Measurements from ENCODE around the gene TNKS2. TPM values are rescaled to one million over a fixed set of nuclear protein-coding genes. Genes with fewer than 3 reads are reported as not detected.

The TNKS2 gene
- total and polyA plus RNA-seq, 2 of the 13 experiments (the other 11 are each of a cell fraction or from before 2014, with no cell fraction given) = 15.2 to 19.4 TPM

DNA sequence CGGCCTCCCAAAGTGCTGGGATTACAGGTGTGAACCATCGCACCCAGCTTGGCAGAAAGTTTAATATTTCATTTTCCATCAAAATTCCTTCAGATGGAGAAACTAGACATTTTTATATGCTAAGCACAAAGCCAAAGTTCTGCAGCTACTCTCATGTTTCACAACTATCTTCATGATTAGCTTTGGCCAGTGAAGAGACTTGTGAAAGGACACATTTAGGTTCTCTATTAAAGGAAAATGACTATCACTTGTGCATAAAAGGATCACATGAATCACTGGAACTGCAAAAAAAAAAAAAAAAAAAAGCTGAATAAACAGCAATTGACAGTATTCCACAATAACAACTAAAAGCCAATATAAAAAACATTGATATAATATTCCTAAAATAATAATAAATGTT, 94.8 kb downstream of the TNKS2 start:
- intact Hi-C loops (cut with micrococcal nuclease; ENCODE audit: unreplicated experiment) = no loop called here
- H3K4me3 ChIP-seq (replicated peaks in 1 of 3; ENCODE audit: insufficient read depth in 1 of 3, low read depth in 2 of 3, low read length in 3 of 3) = no peak overlapping the region
- WGBS (ENCODE audit: low lambda C conversion rate) = 94% methylated on average over 2 of the region's 2 CpGs
- TF ChIP-seq, protein P1, sequence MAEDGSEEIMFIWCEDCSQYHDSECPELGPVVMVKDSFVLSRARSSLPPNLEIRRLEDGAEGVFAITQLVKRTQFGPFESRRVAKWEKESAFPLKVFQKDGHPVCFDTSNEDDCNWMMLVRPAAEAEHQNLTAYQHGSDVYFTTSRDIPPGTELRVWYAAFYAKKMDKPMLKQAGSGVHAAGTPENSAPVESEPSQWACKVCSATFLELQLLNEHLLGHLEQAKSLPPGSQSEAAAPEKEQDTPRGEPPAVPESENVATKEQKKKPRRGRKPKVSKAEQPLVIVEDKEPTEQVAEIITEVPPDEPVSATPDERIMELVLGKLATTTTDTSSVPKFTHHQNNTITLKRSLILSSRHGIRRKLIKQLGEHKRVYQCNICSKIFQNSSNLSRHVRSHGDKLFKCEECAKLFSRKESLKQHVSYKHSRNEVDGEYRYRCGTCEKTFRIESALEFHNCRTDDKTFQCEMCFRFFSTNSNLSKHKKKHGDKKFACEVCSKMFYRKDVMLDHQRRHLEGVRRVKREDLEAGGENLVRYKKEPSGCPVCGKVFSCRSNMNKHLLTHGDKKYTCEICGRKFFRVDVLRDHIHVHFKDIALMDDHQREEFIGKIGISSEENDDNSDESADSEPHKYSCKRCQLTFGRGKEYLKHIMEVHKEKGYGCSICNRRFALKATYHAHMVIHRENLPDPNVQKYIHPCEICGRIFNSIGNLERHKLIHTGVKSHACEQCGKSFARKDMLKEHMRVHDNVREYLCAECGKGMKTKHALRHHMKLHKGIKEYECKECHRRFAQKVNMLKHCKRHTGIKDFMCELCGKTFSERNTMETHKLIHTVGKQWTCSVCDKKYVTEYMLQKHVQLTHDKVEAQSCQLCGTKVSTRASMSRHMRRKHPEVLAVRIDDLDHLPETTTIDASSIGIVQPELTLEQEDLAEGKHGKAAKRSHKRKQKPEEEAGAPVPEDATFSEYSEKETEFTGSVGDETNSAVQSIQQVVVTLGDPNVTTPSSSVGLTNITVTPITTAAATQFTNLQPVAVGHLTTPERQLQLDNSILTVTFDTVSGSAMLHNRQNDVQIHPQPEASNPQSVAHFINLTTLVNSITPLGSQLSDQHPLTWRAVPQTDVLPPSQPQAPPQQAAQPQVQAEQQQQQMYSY (CRISPR knock-in tag; IDR thresholded peaks at IDR 0.05) = no peak
- TF ChIP-seq CTCF (CRISPR knock-in tag; IDR thresholded peaks at IDR 0.05) (no peak), ZNF326 (CRISPR knock-in tag; IDR thresholded peaks at IDR 0.05; ENCODE audit: borderline replicate concordance) (no peak), FOXK1 (CRISPR knock-in tag; IDR thresholded peaks at IDR 0.05; ENCODE audit: borderline replicate concordance, low read depth) (no peak), PAWR (CRISPR knock-in tag; IDR thresholded peaks at IDR 0.05; ENCODE audit: borderline replicate concordance) (no peak), ZNF431 (CRISPR knock-in tag; IDR thresholded peaks at IDR 0.05; ENCODE audit: borderline replicate concordance, low read depth) (no peak), CBX1 (IDR thresholded peaks at IDR 0.05; ENCODE audit: low read depth) (no peak), MTF2 (CRISPR knock-in tag; IDR thresholded peaks at IDR 0.05; ENCODE audit: borderline replicate concordance) (no peak), MTF1 (CRISPR knock-in tag; IDR thresholded peaks at IDR 0.05) (no peak), ZSCAN29 (CRISPR knock-in tag; conservative IDR thresholded peaks at IDR 0.05) (no peak), ZNF207 (IDR thresholded peaks at IDR 0.05; ENCODE audit: borderline replicate concordance) (no peak), ZNF530 (CRISPR knock-in tag; IDR thresholded peaks at IDR 0.05; ENCODE audit: low read depth) (no peak), ZNF503 (CRISPR knock-in tag; IDR thresholded peaks at IDR 0.05) (no peak), RFX1 (IDR thresholded peaks at IDR 0.05) (no peak), TAF1 (CRISPR knock-in tag; IDR thresholded peaks at IDR 0.05) (no peak), RBM39 (IDR thresholded peaks at IDR 0.05; ENCODE audit: low read depth, low read length, poor library complexity, severe bottlenecking) (no peak)
- TF ChIP-seq, protein P2, sequence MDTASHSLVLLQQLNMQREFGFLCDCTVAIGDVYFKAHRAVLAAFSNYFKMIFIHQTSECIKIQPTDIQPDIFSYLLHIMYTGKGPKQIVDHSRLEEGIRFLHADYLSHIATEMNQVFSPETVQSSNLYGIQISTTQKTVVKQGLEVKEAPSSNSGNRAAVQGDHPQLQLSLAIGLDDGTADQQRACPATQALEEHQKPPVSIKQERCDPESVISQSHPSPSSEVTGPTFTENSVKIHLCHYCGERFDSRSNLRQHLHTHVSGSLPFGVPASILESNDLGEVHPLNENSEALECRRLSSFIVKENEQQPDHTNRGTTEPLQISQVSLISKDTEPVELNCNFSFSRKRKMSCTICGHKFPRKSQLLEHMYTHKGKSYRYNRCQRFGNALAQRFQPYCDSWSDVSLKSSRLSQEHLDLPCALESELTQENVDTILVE (CRISPR knock-in tag; IDR thresholded peaks at IDR 0.05) = no peak
- TF ChIP-seq, protein P3, sequence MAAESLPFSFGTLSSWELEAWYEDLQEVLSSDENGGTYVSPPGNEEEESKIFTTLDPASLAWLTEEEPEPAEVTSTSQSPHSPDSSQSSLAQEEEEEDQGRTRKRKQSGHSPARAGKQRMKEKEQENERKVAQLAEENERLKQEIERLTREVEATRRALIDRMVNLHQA (CRISPR knock-in tag; IDR thresholded peaks at IDR 0.05) = no peak

More for the DNA sequence above, 94.8 kb downstream of the TNKS2 start:
- H3K79me2 ChIP-seq (ENCODE audit: insufficient read depth, low read length) = no peaks in the 10 kb centered on the region
- no peak overlapping the region for H3K9ac ChIP-seq (ENCODE audit: insufficient read depth, low read depth, low read length)
- no peaks in the 10 kb centered on the region for H4K20me1 ChIP-seq (ENCODE audit: insufficient read depth, low read length)
- no peaks in the 10 kb centered on the region; a peak in 1 of 5 replicates for H3K27me3 ChIP-seq (ENCODE audit: control insufficient read depth in 1 of 2, insufficient read depth in 2 of 2, low read length in 2 of 2)
- no peak overlapping the region for H2AFZ ChIP-seq (ENCODE audit: low read length)
- ATAC-seq (no peak), DNase-seq (ENCODE audit: low spot score) (no peak), FAIRE-seq (no peak)
- H3K4me1 ChIP-seq (ENCODE audit: insufficient read depth, low read length) = peaks cover 18% of the 10 kb centered on the region
- in situ Hi-C loops (cut with HindIII; ENCODE audit: extremely low pct_ligation_motif_present, low pct_unique_long_range_greater_than_20kb) = no loop called here
- H3K36me3 ChIP-seq (replicated peaks in 1 of 2; ENCODE audit: control insufficient read depth in 1 of 2, insufficient read depth in 2 of 2, low read length in 2 of 2) = no peaks in the 10 kb centered on the region
- no peak overlapping the region for H3K4me2 ChIP-seq (ENCODE audit: low read depth, low read length)
- no TSS peak for BruUV-seq (replicated peaks)
- CTCF ChIA-PET (ENCODE audit: low intra/inter-chr PET ratio, low total read pairs) = no interaction called here
- POLR2A ChIA-PET = no interaction called here
- H3K27ac ChIP-seq (ENCODE audit: extremely low read length, insufficient read depth, low read length) = no peak overlapping the region
- H3K9me3 ChIP-seq (ENCODE audit: low read length) = no peaks in the 10 kb centered on the region
